Measurements from ENCODE around the gene LRRC8E.

- TF ChIP-seq CTCF (IDR thresholded peaks at IDR 0.05; ENCODE audit: insufficient read depth, low read depth, low read length), result no peak
- no peak for TF ChIP-seq EZH2 (IDR thresholded peaks at IDR 0.05; ENCODE audit: insufficient read depth, low read length)
Measured at GRCh38 chr19:7897292-7897691, 9.0 kb downstream of the LRRC8E start.

All from astrocyte (in vitro differentiated cells and primary cell).